Measurements from ENCODE around the gene AGAP1.

AGAP1 gene

GRCh38 chr2:235710933-235711332, 217.1 kb downstream of the AGAP1 start:
- no peak for DNase-seq (ENCODE audit: low read depth)

- no peak for DNase-seq (ENCODE audit: low read depth)
Observed at GRCh38 chr2:235711527-235711926, 217.7 kb downstream of the AGAP1 start.

GRCh38 chr2:235712176-235712575, 218.3 kb downstream of the AGAP1 start:
- DNase-seq (ENCODE audit: low read depth) = no peak

GRCh38 chr2:235713189-235713588, 219.3 kb downstream of the AGAP1 start:
- no peak for DNase-seq (ENCODE audit: low read depth)

GRCh38 chr2:235715601-235716000, 221.8 kb downstream of the AGAP1 start:
- no peak for DNase-seq (ENCODE audit: low read depth)

GRCh38 chr2:235716875-235717496, 223.1 kb downstream of the AGAP1 start:
- DNase-seq (ENCODE audit: low read depth) = no peak

- DNase-seq (ENCODE audit: low read depth) = no peak
Observed at GRCh38 chr2:235719146-235719942, 225.5 kb downstream of the AGAP1 start.

- DNase-seq (ENCODE audit: low read depth) = no peak
Observed at GRCh38 chr2:235721625-235722024, 227.8 kb downstream of the AGAP1 start.

GRCh38 chr2:235722869-235723268, 229.0 kb downstream of the AGAP1 start:
- no peak for DNase-seq (ENCODE audit: low read depth)

- DNase-seq (ENCODE audit: low read depth) = no peak
Observed at GRCh38 chr2:235723371-235723770, 229.5 kb downstream of the AGAP1 start.

GRCh38 chr2:235723811-235724465, 230.1 kb downstream of the AGAP1 start:
- no peak for DNase-seq (ENCODE audit: low read depth)

GRCh38 chr2:235725016-235725489, 231.2 kb downstream of the AGAP1 start:
- DNase-seq (ENCODE audit: low read depth) = no peak

- DNase-seq (ENCODE audit: low read depth) = no peak
Observed at GRCh38 chr2:235725841-235726240, 232.0 kb downstream of the AGAP1 start.

GRCh38 chr2:235726554-235726953, 232.7 kb downstream of the AGAP1 start:
- no peak for DNase-seq (ENCODE audit: low read depth)

GRCh38 chr2:235727174-235727573, 233.3 kb downstream of the AGAP1 start:
- no peak for DNase-seq (ENCODE audit: low read depth)

GRCh38 chr2:235727891-235728799, 234.3 kb downstream of the AGAP1 start:
- DNase-seq (ENCODE audit: low read depth) = no peak

- no peak for DNase-seq (ENCODE audit: low read depth)
Observed at GRCh38 chr2:235728800-235729556, 235.1 kb downstream of the AGAP1 start.

GRCh38 chr2:235729557-235729947, 235.7 kb downstream of the AGAP1 start:
- no peak for DNase-seq (ENCODE audit: low read depth)

- DNase-seq (ENCODE audit: low read depth) = no peak
Observed at GRCh38 chr2:235730115-235730514, 236.3 kb downstream of the AGAP1 start.

- no peak for DNase-seq (ENCODE audit: low read depth)
Observed at GRCh38 chr2:235733761-235734160, 239.9 kb downstream of the AGAP1 start.

GRCh38 chr2:235734168-235734567, 240.3 kb downstream of the AGAP1 start:
- no peak for DNase-seq (ENCODE audit: low read depth)
